Stimulated activated CD8-positive, alpha-beta memory T cell treated with anti-CD3 and anti-CD28 coated beads, Interleukin-12 subunit alpha, Interleukin-12 subunit beta, amount 100 ng/mL, for 24 hours (primary cell): ENCODE results near the gene MTOR.
"Not testable (repeated sequence)": the region's sequence is repeated elsewhere in the genome, so short reads cannot be mapped to it uniquely, and the experiment has no call there.

Experiments used
- DNase-seq: peaks from one replicate; pipeline ENCODE4 v3.0.0-alpha.2; 2020; ENCODE audit errors: extremely low read depth

MTOR gene

DNA sequence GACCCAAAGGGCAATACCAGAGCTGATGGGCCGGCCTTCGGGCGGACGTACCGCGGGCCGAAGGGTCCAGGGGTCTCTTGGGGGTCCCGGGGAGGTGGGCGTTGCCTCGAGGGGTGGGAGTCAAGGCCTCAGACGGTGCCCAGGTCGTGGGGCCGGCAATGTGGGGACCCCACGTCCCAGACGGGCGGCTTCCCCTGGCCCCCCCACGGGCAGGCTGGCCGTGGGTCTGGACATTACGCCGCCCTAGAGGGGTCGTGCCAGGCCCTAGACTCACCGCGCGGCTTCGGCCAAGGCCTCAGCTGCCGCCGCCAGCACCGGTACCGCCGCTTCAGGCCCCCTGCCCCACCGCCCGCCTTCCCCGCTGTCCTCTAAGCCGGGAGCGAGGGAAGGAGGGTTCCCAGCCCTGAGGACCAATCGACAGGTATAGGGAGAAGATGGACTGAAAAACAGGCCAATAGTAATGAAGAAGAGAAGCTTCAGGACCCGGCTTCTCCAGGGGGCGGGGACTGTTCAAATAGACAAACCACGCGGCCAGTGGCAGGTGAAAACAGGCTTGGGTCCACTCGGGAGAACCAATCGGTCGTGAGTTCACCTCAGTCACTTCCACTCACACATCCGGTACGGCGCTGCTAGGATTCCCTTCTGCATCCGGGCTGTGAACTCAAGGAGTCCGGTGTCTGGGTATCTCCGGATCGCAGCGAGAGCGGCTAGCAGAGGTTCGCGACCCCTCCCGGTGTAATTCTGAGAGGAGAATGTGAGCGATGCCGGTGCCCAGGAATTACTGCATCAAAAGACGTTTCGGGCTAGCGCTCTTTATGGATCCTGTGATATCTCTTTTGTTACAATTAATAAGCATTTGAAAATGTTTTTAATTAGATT, at the start of gene MTOR:
TSS of gene MTOR (minus strand) at position 381 of the 879 bp plus-strand sequence. CDS start 3,142 bp downstream, outside the sequence.
- DNase-seq = peak; percentile 93

- DNase-seq = no peak
Observed at GRCh38 chr1:11309385-11309784, 47.0 kb upstream of the MTOR start.

DNA sequence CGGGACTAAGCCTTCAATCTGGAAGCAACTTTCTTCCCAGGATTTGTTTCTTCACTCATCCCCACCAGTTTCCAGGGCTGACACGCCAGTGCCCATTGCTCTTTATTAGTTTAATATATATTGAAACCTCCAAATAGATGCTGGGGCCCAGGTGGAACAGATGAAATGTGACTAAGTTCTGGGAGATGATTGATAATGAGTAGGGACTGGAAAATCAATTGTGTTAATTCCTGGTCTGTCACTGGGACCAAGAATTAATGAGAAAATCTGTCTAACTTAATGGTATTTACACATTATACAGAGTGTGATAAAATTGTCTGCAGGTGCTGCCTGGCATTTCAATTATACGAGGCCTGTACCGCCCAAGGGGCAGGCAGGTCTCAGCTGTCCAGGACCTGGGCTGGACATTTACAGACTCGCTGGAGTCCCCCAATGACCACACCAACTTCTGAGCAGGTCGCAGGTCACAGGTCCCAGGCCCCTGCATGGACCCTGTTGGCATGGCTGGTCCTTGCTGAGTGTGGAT, 46.4 kb upstream of the MTOR start:
- no peak for DNase-seq

DNA sequence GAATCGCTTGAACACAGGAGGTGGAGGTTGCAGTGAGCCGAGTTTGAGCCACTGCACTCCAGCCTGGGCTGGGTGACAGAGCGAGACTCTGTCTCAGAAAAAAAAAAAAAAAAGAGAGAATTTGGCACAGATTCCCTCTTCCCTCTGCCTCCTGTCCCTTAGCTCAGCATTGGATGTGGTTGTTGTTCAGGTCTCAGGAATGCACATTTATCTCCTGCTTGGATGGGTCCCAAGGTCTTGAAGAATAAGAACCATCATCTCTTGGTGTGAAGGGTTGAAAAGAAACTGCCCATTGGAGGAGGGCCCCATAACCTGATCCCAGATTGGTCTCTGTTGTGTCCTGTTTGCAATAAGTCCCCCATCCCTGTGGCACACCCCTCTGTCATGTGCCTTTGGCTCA, 45.5 kb upstream of the MTOR start:
- no peak for DNase-seq

DNA sequence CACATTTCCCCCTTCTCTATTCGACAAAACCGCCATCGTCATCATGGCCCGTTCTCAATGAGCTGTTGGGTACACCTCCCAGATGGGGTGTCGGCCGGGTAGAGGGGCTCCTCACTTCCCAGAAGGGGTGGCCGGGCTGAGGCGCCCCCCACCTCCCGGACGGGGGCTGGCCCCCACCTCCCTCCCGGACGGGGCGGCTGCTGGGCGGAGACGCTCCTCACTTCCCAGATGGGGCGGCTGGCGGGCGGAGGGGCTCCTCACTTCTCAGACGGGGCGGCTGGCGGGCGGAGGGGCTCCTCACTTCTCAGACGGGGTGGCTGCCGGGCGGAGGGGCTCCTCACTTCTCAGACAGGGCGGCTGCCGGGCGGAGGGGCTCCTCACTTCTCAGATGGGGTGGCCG, 43.2 kb upstream of the MTOR start:
- not testable (repeated sequence) for DNase-seq

DNA sequence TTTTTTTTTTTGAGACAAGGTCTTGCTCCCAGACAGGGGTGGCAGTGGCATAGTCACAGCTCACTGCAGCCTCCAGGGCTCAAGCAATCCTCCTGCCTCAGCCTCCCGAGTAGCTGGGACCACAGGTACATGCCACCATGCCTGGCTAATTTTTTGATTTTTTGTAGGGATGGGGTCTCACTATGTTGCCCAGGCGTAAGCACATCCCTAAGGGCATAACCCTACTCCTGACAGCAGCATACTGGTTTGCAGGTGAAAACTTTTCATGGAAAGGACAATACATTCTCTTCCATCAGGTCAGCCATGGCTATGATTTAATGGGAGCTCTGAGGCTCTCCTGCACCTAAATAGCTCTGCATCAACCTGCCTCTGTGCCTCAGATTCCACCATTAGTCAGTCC, 40.0 kb upstream of the MTOR start:
- no peak for DNase-seq

DNA sequence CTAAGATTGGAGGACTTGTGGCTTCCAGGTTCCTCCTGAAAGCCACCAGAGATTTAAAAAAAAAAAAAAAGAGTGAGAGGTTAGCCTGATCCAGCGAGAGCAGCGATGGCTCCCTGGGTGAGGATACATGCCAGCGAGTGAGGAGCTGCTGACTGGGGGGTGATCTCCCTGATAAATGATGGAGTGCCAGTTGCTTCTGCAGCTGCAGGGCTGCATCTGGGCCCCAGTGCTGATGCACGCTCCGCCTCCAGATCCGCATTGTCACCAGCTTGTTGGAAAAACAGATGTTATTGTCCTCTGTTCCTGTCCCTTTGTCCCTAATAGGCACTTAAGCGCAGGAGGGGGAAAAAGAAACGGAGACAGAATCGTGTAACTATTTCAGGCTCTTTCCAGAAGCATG, 39.2 kb upstream of the MTOR start:
- DNase-seq = no peak

- DNase-seq = no peak
Observed at GRCh38 chr1:11299225-11299574, 36.8 kb upstream of the MTOR start.

GRCh38 chr1:11298390-11299224, 36.3 kb upstream of the MTOR start:
- no peak for DNase-seq

- not testable (repeated sequence) for DNase-seq
Observed at GRCh38 chr1:11297774-11298173, 35.4 kb upstream of the MTOR start.

GRCh38 chr1:11295905-11296304, 33.6 kb upstream of the MTOR start:
- no peak for DNase-seq

GRCh38 chr1:11294951-11295350, 32.6 kb upstream of the MTOR start:
- DNase-seq = no peak

DNA sequence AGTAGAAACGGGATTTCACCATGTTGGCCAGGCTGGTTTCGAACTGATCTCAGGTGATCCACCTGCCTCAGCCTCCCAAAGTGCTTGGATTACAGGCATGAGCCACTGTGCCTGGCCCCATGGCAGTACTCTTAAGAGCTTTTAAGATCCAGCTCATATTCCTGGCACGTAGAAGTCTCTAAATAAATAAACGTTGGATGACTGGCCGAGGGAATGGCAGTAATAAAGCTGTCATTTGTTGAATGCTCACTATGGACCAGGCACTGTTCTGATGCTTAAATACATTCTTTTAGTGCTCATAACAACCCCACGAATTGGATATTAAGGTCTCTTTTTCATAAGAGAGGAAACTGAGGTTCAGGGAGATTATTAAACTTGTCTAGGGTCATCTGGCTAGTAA, 31.5 kb upstream of the MTOR start:
- no peak for DNase-seq

GRCh38 chr1:11291049-11291448, 28.7 kb upstream of the MTOR start:
- no peak for DNase-seq

DNA sequence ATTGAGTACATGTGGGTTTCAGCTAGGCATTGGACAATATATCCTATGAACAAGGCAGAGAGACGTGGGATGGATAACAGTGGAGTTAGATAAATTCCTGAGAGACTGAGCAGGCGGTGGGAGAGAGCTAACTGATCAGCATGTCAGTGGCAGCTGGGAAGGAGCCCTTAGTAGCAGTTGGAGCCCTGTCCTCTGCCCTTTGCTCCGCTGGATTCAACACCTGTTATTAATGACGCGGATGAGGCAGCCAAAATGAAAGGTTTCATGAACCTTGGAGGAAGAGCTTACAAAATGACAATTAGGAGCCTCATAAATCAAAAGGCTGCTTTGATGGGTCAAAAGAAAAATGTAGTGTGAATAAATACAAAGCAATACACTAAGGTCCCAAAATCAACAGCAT, 26.7 kb upstream of the MTOR start:
- DNase-seq = no peak

- no peak for DNase-seq
Observed at GRCh38 chr1:11286735-11287410, 24.5 kb upstream of the MTOR start.

DNA sequence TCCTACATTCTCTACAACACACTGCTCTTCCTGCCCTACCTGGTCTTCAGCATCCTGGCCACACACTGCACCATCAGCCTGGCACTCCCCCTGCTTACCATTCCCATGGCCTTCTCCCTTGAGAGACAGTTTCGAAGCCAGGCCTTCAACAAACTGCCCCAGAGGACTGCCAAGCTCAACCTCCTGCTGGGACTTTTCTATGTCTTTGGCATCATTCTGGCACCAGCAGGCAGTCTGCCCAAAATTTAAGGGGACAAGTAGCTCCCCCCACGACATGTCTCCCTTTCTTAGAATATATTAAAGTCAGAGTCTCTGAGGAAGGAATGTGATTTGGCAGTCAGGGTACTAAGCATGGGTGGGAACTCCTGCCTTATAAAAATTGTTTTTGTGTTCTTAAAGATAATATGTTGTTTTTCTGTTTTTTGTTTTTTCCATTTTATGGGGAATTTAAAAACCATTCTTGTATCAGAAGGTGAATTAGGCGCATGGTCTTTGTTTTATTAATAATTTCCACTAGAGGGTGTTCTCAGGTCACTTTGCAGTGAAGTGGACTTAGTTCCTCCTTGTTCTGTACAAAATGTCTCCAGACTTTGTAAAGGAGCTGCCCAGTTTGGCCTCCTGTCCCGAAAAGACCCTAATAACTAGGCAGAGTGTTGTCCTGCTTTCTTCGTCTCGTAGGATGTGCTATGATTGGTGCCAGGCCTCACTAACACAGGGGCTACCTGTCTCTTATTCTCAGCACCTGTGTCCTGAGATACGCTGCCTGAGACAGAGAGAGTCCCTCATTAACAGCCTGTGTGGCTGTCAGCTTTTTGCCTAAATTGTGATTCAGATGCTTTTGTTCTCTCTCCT, 23.8 kb upstream of the MTOR start:
- no peak for DNase-seq

DNA sequence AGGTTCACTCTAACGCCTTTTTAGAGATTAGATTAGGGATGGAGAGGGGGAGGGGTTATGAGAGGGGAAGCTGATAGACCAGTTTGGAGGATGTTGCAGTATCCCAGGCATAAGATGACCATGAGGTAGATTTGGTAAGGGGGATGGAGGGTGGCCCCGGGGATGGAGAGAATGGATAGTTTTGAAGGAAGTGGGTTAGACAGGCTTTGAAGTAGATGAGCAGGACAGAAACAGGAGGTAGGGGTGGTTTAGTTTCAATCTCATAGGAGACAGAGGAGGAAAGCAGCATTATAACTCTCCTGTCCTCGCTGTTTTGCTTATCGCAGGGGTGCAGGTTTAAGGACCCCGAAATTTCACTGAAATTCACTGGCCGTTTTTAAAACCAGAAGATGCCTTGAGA, 22.4 kb upstream of the MTOR start:
- DNase-seq = no peak

DNA sequence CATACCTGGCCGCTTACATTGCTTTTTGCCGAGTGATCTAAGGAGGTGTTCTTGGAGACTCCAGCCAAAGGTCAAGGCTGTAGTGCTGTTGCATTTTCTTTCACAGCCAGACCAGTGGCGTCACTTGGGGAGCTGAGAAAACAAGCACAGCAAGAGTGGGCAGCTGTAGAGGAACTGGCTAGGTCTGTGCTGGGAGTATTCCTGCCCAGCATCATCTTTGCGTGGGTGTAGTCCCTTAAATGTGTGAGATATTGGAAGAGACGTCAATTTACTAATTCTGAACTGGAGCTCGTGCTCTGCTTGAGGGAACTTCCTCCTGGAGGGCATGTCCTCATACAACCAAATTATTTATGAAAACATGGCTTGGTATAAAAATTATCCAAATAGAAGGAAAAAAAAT, 20.8 kb upstream of the MTOR start:
- DNase-seq = no peak

- no peak for DNase-seq
Observed at GRCh38 chr1:11281518-11282331, 19.4 kb upstream of the MTOR start.
